HEK293 (cell line): Measurements from ENCODE around the gene MYO9B.
A peak's percentile ranks its signal among the peaks of the same experiment; 100 is the strongest.

Experiments
- CTCF ChIA-PET: fragments of 350-600 bp; formaldehyde crosslinking; extraction: SDS; loops from one replicate; lab custom pipeline; 2021; ENCODE audit warnings: antibody characterized with exemption; lab: Yijun Ruan, JAX
- POLR2A ChIA-PET: fragments of 300-600 bp; formaldehyde crosslinking; extraction: SDS; loops from one replicate; lab custom pipeline; 2020; ENCODE audit warnings: antibody characterized with exemption, inconsistent platforms; lab: Yijun Ruan, JAX
- H3K27ac ChIP-seq: fragments of 200-500 bp; sonication (Bioruptor generic); 2 replicates; pipeline ENCODE4 v1.5.1; 2014; ENCODE audit warnings: low read depth, low read length, control low read depth, inconsistent platforms; ENCODE audit errors: extremely low read depth
- H3K36me3 ChIP-seq, 2 experiments: fragments of 200-500 bp in 1 of 2; sonication (Bioruptor generic) in 1 of 2; 1 replicate in 1 of 2; 2 replicates in 1 of 2; pipeline ENCODE4 v1.5.1; 2014 to 2017; ENCODE audit warnings: inconsistent platforms in 2 of 2, low read length in 2 of 2; ENCODE audit not compliant: control insufficient read depth in 2 of 2, insufficient read depth in 1 of 2
- H3K4me1 ChIP-seq: fragments of 200-500 bp; sonication (Bioruptor generic); 2 replicates; pipeline ENCODE4 v1.5.1; 2014; ENCODE audit warnings: mild to moderate bottlenecking, low read length, inconsistent platforms; ENCODE audit not compliant: control insufficient read depth, insufficient read depth
- H3K4me3 ChIP-seq: 2 replicates; pipeline ENCODE4 v1.5.1; 2011; ENCODE audit warnings: low read depth, mild to moderate bottlenecking, control low read depth, low read length, moderate library complexity
- H3K9me3 ChIP-seq: fragments of 200-500 bp; sonication (Bioruptor generic); 2 replicates; pipeline ENCODE4 v1.5.1; 2014; ENCODE audit warnings: low read depth, low read length, inconsistent platforms; ENCODE audit not compliant: control insufficient read depth, insufficient read depth
- AEBP2 ChIP-seq: fragments of 450-650 bp; formaldehyde crosslinking; IDR thresholded peaks from 2 replicates; pipeline ENCODE4 v1.5.1; 2016; ENCODE audit warnings: missing biosample characterization, missing genetic modification characterization, borderline replicate concordance
- ATF2 ChIP-seq: fragments of 450-650 bp; formaldehyde crosslinking; IDR thresholded peaks from 2 replicates; pipeline ENCODE4 v1.5.1; 2016; ENCODE audit warnings: missing biosample characterization, missing genetic modification characterization, low read depth
- GFI1B ChIP-seq: fragments of 450-650 bp; formaldehyde crosslinking; IDR thresholded peaks from 2 replicates; pipeline ENCODE4 v1.5.1; 2016; ENCODE audit warnings: missing biosample characterization, missing genetic modification characterization
- GLI4 ChIP-seq: fragments of 450-650 bp; formaldehyde crosslinking; IDR thresholded peaks from 2 replicates; pipeline ENCODE4 v1.5.1; 2016; ENCODE audit warnings: missing biosample characterization, missing genetic modification characterization
- GLIS2 ChIP-seq: fragments of 450-650 bp; formaldehyde crosslinking; IDR thresholded peaks from 2 replicates; pipeline ENCODE4 v1.5.1; 2016; ENCODE audit warnings: missing biosample characterization, missing genetic modification characterization
- HIC1 ChIP-seq: fragments of 450-650 bp; formaldehyde crosslinking; IDR thresholded peaks from 2 replicates; pipeline ENCODE4 v1.5.1; 2016; ENCODE audit warnings: missing biosample characterization, missing genetic modification characterization
- KLF1 ChIP-seq: fragments of 450-650 bp; formaldehyde crosslinking; IDR thresholded peaks from 2 replicates; pipeline ENCODE4 v1.5.1; 2016; ENCODE audit warnings: missing biosample characterization, missing genetic modification characterization
- PATZ1 ChIP-seq: fragments of 450-650 bp; formaldehyde crosslinking; IDR thresholded peaks from 2 replicates; pipeline ENCODE4 v1.5.1; 2016; ENCODE audit warnings: missing biosample characterization, missing genetic modification characterization
- ZBTB6 ChIP-seq: fragments of 450-650 bp; formaldehyde crosslinking; IDR thresholded peaks from 2 replicates; pipeline ENCODE4 v1.5.1; 2017; ENCODE audit warnings: missing biosample characterization, missing genetic modification characterization
- ZBTB7A ChIP-seq: fragments of 450-650 bp; formaldehyde crosslinking; IDR thresholded peaks from 2 replicates; pipeline ENCODE4 v1.5.1; 2016; ENCODE audit warnings: low read depth, missing biosample characterization, missing genetic modification characterization
- ZEB2 ChIP-seq: fragments of 450-650 bp; formaldehyde crosslinking; IDR thresholded peaks from 2 replicates; pipeline ENCODE4 v1.5.1; 2016; ENCODE audit warnings: missing biosample characterization, missing genetic modification characterization
- ZNF10 ChIP-seq: fragments of 450-650 bp; formaldehyde crosslinking; IDR thresholded peaks from 2 replicates; pipeline ENCODE4 v1.5.1; 2017; ENCODE audit warnings: missing biosample characterization, missing genetic modification characterization
- ZNF112 ChIP-seq: fragments of 450-650 bp; formaldehyde crosslinking; IDR thresholded peaks from 2 replicates; pipeline ENCODE4 v1.5.0; 2017; ENCODE audit warnings: missing biosample characterization, missing genetic modification characterization
- ZNF335 ChIP-seq: fragments of 450-650 bp; formaldehyde crosslinking; conservative IDR thresholded peaks from 2 replicates; pipeline ENCODE4 v1.5.1; 2016; ENCODE audit warnings: missing biosample characterization, missing genetic modification characterization
- ZNF354C ChIP-seq: fragments of 450-650 bp; formaldehyde crosslinking; IDR thresholded peaks from 2 replicates; pipeline ENCODE4 v1.5.1; 2016; ENCODE audit warnings: missing biosample characterization, missing genetic modification characterization, low read depth, borderline replicate concordance
- ZNF37A ChIP-seq: fragments of 450-650 bp; IDR thresholded peaks from 2 replicates; pipeline ENCODE4 v1.5.1; 2018; ENCODE audit warnings: missing biosample characterization, missing genetic modification characterization
- ZNF426 ChIP-seq: fragments of 450-650 bp; formaldehyde crosslinking; IDR thresholded peaks from 2 replicates; pipeline ENCODE4 v1.5.1; 2017; ENCODE audit warnings: missing biosample characterization, missing genetic modification characterization, mild to moderate bottlenecking, inconsistent platforms, moderate library complexity
- ZNF639 ChIP-seq: fragments of 450-650 bp; formaldehyde crosslinking; IDR thresholded peaks from 2 replicates; pipeline ENCODE4 v1.5.1; 2016; ENCODE audit warnings: missing biosample characterization, missing genetic modification characterization
- ZNF76 ChIP-seq: fragments of 450-650 bp; formaldehyde crosslinking; IDR thresholded peaks from 2 replicates; pipeline ENCODE4; 2016; ENCODE audit warnings: low read depth, missing biosample characterization, missing genetic modification characterization, borderline replicate concordance
- ZXDB ChIP-seq: fragments of 450-650 bp; formaldehyde crosslinking; IDR thresholded peaks from 2 replicates; pipeline ENCODE4 v1.5.1; 2016; ENCODE audit warnings: missing biosample characterization, missing genetic modification characterization

Gene MYO9B

GRCh38 chr19:17243830-17244617, 168.4 kb downstream of the MYO9B start (continued):
- TF ChIP-seq HIC1 (tag by site-specific recombination) (0 out of 2 replicates have a peak, but pooled peaks have one; percentile 42), ZEB2 (tag by site-specific recombination) (0 out of 2 replicates have a peak, but pooled peaks have one; percentile 40), ZNF37A (tag by site-specific recombination) (no peak), ZNF112 (tag by site-specific recombination) (no peak), GFI1B (tag by site-specific recombination) (no peak), ZNF335 (tag by site-specific recombination) (peak; percentile 68; the same call in 1 of the 2 replicates)

- H3K9me3 ChIP-seq = no peaks in the 10 kb centered on the region
- peaks cover 0 to 15% of the 10 kb centered on the region in 2 experiments; a peak in 1 of 3 replicates for H3K36me3 ChIP-seq
- H3K4me1 ChIP-seq = peaks cover 10% of the 10 kb centered on the region
- H3K27ac ChIP-seq = peak overlapping the region; percentile 82; the same call in 1 of the 2 replicates
- ChIA-PET POLR2A (interaction anchor here (1.0 to 6.8 kb wide), 5 partner anchors 10 to 30 kb away, joined by 3 to 29 read pairs (median 4); partner anchors contain the start of genes BABAM1, OCEL1 and USE1), CTCF (no interaction called here)
- peak overlapping the region; percentile 76 for H3K4me3 ChIP-seq
- TF ChIP-seq KLF1 (no peak), ZNF639 (tag by site-specific recombination) (no peak), GLIS2 (tag by site-specific recombination) (0 out of 2 replicates have a peak, but pooled peaks have one; percentile 8), ZNF354C (tag by site-specific recombination) (no peak), ZXDB (tag by site-specific recombination) (peak; percentile 38; the same call in 1 of the 2 replicates), AEBP2 (tag by site-specific recombination) (no peak), ZNF76 (tag by site-specific recombination) (0 out of 2 replicates have a peak, but pooled peaks have one; percentile 19), ATF2 (no peak), ZNF10 (tag by site-specific recombination) (no peak), ZNF426 (tag by site-specific recombination) (no peak), ZBTB7A (peak; percentile 81), GLI4 (no peak; the same call in 1 of the 2 replicates), PATZ1 (tag by site-specific recombination) (peak; percentile 73), ZNF37A (tag by site-specific recombination) (no peak), ZBTB6 (tag by site-specific recombination) (no peak)
These were observed 169.3 kb downstream of the MYO9B start for GRCh38 chr19:17244618-17245534.
